Measurements from ENCODE around the gene HECW1.
"Not testable (repeated sequence)": the region's sequence is repeated elsewhere in the genome, so short reads cannot be mapped to it uniquely, and the experiment has no call there.

The HECW1 gene

DNA sequence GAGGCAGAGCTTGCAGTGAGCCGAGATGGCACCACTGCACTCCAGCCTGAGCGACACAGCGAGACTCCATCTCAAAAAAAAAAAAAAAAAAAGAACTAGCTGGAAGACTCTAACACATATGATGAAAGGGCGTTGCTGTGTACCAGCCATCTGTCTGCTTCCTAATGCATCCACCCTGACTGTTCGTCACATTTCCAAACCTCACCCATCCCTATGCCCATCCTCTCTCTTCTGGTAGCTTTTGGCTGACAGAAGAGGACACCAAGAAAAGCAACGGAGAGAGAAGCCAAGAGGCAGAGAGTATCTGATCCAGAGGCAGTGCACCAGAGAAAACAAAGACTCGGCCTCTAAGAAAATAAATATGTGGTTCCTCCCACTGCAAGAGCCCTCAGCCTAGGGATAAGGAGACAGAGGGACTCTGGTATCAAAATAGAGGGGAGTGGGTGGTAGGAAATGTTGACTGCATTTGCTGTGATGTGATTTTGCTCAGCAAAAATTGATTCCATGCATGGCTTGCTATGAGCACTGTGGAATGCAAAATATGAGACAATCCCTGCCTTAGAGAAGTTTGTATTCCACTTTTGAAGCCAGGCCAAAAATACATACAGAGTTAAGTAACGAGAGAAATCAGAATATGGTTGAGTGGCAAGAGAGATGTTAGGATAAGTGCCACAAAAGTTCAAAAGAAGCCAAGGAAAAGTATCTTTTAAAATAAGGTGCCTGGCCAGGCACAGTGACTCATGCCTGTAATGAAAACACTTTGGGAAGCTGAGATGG lies 369.6 kb downstream of the HECW1 start:
- DNase-seq: no peak

DNA sequence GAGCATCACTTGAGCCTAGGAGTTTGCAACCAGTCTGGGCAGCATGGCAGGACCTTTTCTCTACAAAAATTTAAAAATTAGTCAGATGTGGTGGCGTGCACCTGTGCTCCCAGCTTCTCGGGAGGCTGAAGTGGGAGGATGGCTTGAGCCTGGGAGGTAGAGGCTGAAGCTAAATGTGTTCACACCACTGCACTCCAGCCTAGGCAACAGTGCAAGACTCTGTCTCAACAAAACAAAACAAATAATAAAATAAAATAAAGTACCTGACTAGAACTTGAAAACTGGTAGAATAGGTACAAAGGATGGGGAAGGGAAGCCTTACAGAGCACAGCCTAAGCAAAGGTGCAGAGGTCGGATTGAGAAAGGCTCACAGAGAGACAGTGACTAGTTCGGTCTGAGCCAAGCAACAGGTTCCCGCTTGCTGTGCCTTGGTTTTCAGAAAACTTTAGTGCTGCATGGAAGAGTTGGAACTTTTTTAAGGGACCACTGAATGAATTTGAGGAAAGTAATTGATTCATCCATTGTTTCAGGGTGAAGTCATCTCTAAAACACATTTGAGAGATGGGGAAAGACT lies 370.3 kb downstream of the HECW1 start:
- DNase-seq: no peak

DNA sequence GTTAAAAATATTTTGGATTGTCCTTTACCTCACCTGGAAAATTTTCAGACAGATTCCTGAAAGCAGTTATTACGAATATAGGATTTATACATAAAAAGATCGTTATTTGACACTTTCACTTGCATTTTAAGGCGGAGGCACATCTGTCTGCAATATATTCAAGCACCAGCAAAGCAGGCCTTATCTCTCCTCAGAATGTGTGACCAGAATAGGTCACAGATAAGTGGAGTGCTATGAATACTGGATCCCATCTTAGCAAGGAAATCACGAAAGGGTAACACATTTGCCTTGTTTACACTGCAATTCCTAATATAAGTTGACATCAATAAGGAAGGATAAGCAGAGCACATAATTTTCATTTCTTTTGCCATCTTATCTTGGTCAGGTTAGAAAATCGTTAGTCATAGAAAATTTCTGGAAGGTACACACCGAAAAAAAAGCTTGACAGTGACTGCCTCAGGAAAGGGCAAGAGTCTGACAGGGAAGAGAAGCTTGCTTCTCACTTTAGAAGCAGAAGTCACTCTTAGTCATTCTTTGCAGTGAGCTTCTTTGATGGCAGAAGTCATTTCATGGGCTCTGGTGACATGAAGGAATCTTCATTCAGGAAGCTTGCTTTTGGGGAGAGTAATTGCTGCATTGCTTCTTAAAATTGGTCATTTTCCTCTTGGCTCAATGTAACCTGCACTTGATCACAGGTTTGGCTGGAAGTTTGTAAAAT lies 372.4 kb downstream of the HECW1 start:
- no peak for DNase-seq

DNA sequence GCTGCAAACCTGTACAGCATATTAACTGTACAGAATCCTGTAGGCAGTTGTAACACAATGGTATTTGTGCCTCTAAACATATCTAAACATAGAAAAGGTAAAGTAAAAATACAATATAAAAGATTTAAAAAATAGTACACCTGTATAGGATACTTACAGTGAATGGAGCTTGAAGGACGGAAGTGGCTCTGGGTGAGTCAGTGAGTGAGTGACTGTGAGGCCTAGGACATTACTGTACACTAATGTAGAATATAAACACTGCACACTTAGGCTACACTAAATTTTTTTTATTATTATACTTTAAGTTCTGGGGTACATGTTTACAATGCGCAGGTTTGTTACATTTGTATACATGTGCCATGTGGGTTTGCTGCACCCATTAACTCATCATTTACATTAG lies 373.1 kb downstream of the HECW1 start:
- DNase-seq: no peak

GRCh38 chr7:43486008-43486407 lies 373.6 kb downstream of the HECW1 start:
- DNase-seq: not testable (repeated sequence)

- no peak for DNase-seq
These were observed 374.2 kb downstream of the HECW1 start for GRCh38 chr7:43486634-43487033.

- DNase-seq: no peak
These were observed 375.3 kb downstream of the HECW1 start for GRCh38 chr7:43487731-43488073.

DNA sequence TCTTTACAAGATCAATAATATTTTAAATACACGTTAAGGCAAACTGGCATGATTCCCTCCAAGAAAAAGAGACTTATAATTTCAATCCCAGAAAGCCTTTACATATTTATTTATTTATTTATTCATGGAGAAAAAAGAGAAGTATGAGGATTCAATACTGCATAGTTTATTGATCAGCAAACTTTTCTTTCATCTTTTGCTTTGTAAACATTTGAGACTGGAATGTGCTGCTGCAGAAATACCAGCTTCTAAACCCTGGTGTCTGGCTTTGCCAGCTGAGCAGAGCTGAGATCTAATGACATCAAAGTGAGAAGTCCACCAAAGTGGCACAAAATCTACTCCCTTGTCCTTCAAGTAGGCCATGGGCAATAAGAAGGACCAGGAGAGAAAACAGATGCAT lies 376.8 kb downstream of the HECW1 start:
- no peak for DNase-seq

DNA sequence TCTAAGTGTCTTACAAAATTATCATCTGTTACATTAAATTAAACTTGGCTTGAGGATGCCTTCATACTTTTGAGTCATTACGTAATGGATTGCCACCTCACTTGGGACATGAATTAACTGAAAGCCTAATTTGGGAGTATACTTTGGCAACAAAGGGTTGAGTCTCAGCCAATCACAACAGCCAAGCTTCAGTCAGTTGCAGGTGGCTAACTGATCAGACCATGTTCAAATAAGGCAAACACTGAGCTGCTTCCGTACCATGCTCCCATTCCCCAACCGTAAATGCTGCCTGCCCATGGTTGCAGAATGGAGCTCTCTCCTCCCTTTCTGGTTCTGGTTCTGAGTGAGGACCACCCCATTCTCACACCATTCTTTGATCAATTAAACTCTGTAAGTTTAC lies 377.6 kb downstream of the HECW1 start:
- no peak for DNase-seq

DNA sequence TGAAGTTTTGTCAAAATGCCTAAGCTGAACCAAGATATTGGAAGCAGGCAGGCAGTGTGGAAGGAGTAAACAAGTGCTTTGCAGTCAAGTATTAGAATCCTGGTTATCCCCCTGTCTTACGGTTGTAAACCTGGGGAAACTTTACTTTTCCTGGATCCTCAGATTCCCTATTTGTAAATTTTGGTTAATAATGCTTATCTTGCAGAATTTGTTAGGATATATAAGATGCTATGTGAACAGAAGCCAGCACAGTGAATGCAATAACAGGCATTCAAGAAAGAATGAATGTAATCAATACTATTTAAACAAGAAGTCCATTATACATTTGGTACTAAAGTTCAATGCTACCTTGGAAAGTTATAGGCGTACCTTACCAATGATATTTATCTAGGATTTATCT lies 378.7 kb downstream of the HECW1 start:
- no peak for DNase-seq

DNA sequence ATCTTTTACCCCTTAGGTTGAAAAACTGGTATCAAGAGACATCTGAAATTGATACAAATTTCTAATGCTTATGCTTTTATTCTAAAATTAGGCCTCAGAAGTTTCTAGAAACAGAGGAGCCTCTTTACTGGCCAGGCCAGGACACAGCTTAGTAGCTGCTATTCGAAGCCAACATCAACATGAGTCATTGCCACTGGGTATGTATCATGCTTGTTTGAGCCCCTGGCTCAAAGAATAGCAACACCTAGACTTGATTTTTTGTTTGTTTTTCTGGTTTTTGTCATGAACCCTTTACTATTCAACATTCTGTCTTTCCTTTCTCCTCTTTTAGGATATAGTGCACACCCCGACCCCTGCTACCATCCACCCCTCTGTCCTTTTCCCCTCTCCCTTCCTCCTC lies 379.5 kb downstream of the HECW1 start:
- no peak for DNase-seq

- DNase-seq: no peak
These were observed 380.4 kb downstream of the HECW1 start for GRCh38 chr7:43492896-43493295.

DNA sequence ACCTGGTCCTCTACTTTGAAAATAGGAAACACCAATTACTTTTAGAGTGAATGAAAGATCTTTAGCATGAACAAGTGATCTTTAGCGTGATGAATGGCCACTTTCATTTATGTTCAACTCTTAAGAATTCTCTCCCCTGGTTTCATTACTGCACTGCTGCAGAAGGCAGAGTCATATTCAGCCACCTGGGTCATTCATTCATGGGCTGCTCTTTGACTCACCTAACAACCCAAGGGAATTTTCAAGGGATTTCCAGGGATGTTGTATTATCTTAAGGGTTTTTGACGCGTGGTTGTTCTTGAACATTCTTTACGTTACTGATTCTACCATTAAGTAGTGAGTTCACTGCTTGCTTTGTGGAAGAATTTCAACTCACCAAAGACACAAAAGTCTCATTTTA lies 383.1 kb downstream of the HECW1 start:
- DNase-seq: no peak

DNA sequence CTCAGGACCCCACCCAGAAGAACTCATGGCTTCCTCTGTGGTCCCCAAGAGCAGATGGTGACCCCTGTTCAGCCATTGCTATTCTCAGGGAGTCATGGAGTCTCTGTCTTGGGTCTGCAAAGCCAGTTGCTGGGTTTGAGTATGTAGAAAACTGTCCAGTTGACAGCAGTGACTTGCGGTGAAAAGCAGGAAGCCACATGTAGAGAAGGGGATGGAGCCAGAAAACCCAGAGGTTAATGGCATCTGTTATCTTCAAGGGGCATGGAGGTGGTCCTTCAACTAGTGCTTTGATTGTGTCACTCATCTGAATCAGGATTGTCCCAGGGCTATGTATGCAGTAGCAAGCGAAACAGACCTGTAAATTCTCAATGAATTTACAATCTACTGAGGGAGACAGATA lies 384.1 kb downstream of the HECW1 start:
- DNase-seq: no peak

DNA sequence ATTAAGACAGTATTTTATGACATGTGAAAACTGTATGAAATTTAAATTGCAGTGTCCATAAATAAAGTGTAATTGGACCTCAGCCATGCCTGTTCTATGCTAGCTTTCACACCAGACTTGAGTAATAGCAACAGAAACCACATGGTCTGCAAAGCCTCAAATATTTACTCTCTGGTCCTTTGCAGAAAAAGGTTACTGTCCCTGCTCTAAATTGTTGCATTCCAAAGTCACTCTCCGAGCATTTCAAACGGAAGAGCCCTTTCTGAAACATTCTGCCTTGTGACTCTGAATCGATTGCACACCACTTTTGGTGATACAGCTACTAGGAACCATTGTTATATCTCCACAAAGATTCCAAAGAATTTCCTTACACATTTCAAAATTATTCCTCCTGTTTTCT lies 389.4 kb downstream of the HECW1 start:
- DNase-seq: no peak

DNA sequence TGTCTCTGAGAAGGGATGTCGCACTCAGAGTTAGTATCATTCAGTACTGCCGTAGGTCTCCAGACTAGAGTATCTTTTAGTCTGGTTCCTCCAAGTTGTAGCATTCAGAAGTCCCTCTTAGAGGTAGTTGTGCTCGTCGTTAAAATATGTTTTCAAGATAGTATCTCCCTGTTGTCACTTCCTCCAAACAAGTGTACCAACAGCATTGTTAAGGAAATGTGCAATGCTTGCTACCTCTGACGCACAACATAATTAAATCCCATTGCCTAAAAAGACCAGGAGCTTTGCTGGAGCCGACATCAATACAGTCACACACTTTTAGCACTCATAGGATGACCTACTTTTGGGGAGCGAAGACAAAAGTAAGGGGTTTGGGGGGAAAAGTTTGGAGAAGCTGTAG lies 390.5 kb downstream of the HECW1 start:
- no peak for DNase-seq

GRCh38 chr7:43505412-43505811 lies 393.0 kb downstream of the HECW1 start:
- DNase-seq: no peak

- no peak for DNase-seq
These were observed 394.0 kb downstream of the HECW1 start for GRCh38 chr7:43506460-43506859.

GRCh38 chr7:43508461-43508860 lies 396.0 kb downstream of the HECW1 start:
- no peak for DNase-seq

DNA sequence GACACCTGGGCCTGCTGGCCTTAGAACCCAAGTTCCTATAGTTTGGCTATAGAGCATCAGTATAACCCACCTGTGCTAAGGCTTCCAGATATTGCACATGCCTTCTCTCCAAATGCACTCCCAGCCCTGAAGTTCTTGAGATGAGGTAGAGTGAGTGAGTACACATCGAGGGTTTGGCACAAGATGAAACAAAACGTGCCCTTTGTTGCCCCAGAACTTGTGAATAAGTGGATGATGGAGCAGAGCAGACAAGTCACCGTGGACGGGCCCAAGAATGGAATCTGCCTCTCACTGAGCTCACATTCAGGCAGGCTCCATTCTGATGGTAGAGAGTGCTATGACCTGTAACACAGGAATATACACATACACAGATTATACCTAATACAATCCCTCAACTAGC lies 397.5 kb downstream of the HECW1 start:
- DNase-seq: no peak

- no peak for DNase-seq
These were observed 398.6 kb downstream of the HECW1 start for GRCh38 chr7:43511029-43511428.

GRCh38 chr7:43511769-43512515 lies 399.5 kb downstream of the HECW1 start:
- no peak for DNase-seq

DNA sequence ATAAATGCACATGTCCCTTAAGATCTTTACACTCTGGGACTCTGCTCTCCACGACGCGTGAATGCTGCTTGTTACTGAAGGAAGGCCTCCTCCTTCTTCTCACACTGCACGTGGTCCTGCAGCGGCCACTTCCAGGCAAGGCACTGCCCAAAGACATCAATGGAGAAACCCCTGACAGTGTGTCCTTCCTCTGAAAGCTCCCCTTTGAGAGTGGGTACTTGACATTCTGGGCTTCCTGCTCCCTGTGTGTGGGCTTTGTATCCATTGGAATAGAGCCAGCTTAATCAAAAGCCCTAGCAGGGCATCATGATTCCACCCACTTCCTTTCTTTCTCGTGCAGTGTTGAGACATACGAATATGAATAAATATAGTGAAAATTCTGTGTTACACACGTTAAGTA lies 400.8 kb downstream of the HECW1 start:
- no peak for DNase-seq
